DMS 273 (cell line): ENCODE results near the gene CCAR1.
"Not testable (repeated sequence)": the region's sequence is repeated elsewhere in the genome, so short reads cannot be mapped to it uniquely, and the experiment has no call there.

Experiments
- DNase-seq: peaks from one replicate; lab custom pipeline; 2025; ENCODE audit not compliant: unreplicated experiment; lab: John Stamatoyannopoulos, UW

The CCAR1 gene, protein sequence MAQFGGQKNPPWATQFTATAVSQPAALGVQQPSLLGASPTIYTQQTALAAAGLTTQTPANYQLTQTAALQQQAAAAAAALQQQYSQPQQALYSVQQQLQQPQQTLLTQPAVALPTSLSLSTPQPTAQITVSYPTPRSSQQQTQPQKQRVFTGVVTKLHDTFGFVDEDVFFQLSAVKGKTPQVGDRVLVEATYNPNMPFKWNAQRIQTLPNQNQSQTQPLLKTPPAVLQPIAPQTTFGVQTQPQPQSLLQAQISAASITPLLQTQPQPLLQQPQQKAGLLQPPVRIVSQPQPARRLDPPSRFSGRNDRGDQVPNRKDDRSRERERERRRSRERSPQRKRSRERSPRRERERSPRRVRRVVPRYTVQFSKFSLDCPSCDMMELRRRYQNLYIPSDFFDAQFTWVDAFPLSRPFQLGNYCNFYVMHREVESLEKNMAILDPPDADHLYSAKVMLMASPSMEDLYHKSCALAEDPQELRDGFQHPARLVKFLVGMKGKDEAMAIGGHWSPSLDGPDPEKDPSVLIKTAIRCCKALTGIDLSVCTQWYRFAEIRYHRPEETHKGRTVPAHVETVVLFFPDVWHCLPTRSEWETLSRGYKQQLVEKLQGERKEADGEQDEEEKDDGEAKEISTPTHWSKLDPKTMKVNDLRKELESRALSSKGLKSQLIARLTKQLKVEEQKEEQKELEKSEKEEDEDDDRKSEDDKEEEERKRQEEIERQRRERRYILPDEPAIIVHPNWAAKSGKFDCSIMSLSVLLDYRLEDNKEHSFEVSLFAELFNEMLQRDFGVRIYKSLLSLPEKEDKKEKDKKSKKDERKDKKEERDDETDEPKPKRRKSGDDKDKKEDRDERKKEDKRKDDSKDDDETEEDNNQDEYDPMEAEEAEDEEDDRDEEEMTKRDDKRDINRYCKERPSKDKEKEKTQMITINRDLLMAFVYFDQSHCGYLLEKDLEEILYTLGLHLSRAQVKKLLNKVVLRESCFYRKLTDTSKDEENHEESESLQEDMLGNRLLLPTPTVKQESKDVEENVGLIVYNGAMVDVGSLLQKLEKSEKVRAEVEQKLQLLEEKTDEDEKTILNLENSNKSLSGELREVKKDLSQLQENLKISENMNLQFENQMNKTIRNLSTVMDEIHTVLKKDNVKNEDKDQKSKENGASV

DNA sequence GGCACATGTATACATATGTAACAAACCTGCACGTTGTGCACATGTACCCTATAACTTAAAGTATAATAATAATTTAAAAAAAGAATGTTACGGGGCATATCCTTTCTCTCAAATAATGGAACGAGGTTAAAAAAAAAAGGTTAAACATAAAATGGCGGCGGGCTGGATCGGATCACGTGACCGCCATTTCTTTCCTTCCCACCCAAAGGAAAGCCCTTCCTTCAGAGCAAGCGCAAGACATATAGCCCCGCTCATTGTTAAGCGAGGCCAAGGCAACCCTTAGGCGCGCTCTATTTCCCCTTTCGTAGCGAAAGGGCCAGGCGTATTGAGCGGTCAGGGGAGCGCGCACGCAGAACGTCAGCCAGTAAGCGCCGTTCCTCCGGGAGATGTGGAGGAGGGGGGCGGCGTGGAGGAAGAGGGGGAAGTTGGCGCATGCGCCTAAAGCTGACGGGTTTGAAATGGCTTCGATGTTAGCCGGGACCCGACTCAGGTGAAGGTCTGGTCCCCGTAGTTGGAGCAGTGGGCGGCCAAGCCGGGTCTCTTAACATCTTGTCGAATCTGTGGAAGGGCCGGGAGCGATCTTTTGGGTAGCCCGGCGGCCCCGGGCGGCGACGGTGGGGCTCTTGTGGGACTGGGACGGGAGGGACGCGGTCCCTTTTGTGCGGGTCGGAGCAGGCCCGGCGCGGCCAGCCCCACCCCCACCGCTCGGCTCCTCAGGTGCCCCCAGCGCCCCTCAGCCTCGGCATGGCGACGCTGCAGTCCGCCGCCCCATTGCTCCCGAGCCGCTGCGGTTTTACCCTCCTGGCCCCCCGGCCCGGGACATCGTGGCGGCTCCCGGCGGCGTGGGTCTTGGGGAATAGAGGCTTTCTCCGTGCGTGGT lies at the start of gene CCAR1:
CCAR1 (plus strand) TSS at position 447 of the 880 bp plus-strand sequence. CDS start 1,266 bp downstream, outside the sequence.
- peak; percentile 99 for DNase-seq

DNA sequence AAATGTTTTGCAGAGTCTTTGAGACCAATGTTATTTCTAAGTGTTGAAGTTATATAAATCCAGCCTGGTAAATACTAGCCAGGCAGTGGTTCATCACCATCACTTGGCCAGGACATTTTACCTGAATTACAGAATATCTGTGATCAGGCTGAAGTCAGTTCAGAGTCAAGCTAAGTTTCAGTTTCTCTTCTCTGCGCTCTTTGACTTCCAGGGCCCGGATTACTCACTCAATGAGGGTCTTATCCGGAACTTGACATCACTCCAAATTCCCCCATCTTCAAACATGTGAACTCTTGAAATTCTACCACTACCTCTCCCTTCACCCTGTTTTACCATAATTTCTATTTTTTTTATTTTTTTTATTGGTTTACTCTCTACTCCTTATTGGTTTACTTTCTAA lies 36.6 kb upstream of the CCAR1 start:
- no peak for DNase-seq

DNA sequence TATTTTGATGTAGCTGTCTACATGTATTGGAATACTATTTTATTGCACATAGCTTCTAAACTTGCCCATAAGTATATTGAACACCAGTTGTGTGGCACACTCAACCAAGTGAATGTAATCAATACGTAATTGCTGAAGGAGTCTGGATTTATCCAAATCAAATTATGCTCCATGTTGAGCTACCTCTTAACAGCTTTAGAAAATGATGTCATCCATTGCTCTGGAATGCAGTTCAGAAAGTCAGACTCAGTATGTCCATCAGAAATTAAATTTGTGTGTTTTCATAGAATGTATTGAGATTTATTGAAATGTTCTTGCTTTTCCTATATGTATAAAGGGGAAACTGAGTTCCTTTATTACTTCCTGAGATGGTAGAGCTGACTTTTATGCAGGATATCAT lies 25.0 kb upstream of the CCAR1 start:
- no peak for DNase-seq

DNA sequence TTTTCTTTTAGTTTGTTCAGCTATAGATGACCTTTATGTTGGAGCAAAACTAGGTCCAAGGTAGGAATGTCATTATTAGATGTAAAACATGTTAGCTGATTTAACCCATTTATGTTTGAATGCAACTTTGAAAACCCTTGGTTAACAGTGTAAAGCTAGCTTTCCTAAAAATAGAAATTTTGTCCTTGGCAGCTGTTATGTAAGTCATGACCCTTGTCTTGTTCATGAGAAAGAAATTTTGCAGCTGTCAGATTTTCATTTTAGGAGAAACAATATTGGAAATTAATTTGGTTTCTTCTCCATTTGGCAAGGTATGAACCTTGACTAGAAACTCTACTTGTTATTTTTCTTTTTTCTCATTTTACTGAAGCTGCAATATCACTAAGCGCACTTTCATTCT lies 23.9 kb upstream of the CCAR1 start:
- DNase-seq: no peak

DNA sequence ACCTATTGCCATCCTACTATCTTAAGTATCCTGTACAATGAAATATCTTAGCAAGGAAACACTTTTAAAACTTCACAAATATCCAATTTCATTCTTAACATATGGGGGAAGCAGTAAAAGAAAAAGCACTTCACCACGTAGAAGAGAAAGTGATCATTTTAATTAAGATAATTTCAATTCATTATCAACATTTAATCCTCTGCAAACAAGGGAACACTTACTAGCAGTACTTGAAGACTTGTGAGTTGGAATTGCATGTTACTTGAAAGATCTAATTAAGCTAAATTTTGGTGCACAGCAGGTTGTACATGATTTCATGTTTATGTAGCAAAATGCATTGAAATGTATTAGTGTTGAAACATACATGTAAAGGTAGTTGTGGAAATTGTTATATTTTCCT lies 20.8 kb upstream of the CCAR1 start:
- no peak for DNase-seq

DNA sequence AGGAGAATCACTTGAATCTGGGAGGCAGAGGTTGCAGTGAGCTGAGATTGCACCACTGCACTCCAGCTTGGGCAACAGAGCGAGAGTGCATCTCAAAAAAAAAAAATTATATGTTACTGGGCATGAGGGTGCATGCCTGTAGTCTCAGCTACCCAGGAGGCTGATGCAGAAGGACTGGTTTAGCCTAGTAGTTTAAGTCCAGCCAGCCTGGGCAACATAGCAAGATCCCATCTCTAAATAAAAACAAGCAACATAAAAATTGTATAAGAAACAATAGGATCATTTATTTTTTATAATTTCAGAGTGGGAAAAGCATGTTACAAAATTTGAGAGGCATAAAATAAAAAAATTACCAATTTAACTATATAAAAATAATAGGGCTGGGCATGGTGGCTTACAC lies 15.5 kb upstream of the CCAR1 start:
- no peak for DNase-seq

DNA sequence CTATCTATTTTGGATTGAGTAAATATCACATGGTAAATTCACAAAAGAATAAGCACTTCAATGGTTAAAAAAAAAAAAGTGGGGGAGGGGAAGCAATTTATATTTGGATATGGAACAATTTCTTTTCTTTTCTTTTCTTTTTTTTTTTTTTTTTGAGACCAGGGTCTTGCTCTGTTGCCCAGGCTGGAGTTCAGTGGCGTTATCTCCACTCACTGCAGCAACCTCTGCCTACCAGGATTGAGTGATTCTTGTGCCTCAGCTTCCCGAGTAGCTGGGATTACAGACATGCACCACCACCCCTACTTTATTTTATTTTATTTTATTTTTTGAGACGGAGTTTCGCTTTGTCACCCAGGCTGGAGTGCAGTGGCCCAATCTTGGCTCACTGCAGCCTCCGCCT lies 12.1 kb upstream of the CCAR1 start:
- DNase-seq: not testable (repeated sequence)

DNA sequence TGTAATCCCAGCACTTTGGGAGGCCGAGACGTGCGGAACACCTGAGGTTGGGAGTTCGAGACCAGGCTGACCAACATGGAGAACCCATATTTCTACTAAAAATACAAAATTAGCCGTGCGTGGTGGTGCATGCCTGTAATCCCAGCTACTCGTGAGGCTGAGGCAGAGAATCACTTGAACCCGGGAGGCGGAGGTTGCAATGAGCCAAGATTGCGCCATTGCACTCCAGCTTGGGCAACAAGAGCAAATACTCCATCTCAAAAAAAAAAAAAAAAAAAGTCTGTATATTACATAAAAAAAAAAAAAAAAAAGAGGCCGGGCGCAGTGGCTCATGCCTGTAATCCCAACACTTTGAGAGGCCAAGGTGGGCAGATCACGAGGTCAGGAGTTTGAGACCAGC lies 8.0 kb upstream of the CCAR1 start:
- DNase-seq: not testable (repeated sequence)

DNA sequence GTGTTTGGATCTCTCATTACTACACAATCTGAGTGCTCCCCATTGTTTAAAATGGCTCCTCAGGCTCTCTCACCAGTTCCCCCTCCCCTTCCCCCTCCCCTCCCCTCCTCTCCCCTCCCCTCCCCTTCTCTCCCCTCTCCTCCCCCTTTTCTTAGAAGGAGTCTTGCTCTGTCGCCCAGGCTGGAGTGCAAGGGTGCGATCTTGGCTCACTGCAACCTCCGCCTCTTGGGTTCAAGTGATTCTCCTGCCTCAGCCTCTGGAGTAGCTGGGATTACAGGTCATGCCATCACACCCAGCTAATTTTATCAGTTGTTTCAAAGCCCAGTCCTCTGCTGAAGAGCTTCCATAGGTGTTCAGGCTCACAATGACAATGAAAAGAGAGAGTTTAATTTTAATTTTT lies 3.6 kb upstream of the CCAR1 start:
- no peak for DNase-seq

DNA sequence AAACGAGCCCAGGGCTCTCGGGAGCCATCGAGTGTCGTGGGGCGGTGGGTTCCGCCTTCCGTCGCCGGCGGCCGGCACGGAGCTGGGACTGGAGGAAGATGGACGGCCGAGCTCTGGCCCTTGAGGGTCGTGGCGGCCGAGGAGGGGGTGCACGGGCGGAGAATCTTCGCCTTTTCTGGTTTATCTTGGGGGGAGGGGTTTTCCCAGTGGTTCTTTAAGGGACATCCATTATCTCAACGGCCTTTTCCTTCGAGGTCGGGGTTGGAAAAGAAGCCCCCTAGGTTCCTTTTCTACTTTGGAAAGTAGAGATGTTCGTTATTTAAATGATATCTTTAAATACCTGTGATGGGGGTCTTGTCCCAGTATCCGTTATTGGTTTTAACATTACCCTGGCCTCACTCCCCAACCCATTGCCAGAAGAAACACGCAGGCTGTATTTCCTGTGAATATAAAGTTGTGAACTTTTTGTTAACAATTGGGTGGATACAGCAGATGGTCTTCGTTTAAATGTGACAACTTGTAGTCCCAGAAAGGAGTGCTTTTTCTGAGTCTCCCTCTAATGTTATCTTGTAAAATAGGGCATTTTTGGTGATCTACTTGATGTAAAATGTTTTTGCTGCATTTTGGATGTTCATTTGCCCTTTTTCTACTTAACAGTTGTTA lies 765 bp downstream of the CCAR1 start:
- peak; percentile 29 for DNase-seq

DNA sequence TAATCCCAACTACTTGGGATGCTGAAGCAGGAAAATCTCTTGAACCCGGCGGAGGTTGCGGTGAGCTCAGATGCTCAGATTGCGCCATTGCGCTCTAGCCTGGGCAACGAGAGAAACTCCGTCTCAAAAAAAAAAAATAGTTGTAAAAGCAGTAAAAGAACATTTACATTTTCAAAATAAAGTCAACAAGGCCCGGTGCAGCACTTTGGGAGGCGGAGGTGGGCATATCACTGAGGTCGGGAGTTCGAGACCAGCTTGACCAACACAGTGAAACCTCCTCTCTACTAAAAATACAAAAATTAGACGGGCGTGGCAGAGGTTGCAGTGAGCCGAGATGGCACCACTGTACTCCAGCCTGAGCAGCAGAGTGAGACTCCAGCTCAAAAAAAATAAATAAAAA lies 4.0 kb downstream of the CCAR1 start:
- no peak for DNase-seq

DNA sequence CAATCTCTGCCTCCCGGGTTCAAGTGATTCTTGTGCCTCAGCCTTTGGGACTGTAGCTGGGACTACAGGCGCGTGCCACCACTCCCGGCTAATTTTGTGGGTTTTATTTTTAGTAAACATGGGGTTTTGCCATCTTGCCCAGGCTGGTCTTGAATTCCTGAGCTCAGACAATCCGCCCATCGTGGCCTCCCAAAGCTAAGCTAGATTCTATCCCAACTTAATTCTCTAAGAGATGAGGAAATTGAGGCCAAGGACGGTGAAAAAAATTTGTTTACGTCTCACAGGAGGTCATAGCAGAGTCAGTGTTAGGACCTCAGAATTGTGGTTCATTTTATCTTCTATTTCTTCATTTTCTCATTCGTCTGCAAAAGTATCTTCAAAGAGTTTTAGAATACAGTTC lies 6.1 kb downstream of the CCAR1 start:
- DNase-seq: no peak

DNA sequence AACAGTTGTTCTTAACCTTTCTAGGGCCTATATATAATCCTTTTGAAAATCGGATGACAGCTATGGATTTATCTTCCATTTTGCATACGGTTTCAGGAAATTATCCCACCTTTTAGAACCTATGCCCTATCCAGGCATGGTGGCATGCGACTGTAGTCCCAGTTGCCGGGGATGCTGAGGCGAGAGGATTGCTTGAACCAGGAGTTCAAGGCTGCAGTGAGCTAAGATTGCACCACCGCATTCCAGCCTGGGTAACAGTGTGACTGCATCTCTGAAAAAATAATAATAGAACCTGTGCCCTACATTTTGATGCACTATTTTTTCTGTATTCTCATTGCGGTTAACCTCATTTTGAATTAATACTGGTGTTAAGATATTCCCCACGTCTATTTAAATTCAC lies 11.6 kb downstream of the CCAR1 start:
- no peak for DNase-seq

DNA sequence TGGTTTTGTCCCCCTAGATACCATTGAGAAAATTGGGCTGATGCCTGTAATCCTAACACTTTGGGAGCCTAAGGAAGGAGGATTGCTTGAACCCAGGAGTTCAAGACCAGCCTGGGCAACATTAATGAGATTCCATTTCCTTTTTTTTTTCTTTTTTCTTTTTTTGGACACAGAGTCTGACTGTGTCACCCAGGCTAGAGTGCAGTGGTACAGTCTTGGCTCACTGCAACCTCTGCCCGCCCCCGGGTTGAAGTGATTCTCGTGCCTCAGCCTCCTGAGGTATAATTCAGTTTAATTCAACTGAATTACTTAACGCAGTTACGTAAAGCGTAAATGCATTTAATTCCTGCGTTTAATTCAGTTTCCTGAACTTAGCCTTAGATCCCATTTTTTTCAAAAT lies 13.3 kb downstream of the CCAR1 start:
- no peak for DNase-seq

DNA sequence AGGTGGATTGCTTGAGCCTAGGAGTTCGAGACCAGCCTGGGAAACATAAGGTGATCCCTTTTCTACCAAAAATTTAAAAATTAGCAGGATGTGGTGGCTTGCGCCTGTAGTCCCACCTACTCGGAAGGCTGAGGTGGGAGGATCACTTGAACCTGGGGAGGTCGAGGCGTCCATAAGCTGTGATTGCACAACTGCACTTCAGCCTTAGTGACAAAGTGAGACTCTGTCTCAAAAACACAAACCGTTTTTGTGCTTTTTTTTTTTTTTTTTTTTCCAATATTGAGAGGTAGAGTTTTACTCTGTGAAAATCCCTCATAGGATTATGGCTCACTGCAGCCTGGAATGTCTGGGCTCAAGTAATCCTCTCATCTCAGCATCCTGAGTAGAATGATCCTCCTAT lies 14.1 kb downstream of the CCAR1 start:
- DNase-seq: no peak

DNA sequence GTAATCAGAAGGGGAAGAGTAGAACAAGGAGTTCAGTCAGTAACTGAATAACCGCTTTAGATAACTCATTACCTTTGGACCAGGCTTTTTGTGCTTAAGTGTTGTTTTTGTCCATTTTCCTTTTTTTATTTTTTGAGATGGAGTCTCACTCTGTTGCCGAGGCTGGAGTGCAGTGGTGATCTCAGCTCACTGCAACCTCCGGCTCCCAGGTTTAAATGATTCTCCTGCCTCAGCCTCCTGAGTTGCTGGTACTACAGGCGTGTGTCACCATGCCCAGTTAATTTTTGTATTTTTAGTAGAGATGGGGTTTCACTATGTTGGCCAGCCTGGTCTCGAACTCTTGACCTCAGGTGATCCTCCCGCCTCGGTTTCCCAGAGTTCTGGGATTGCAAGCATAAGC lies 14.7 kb downstream of the CCAR1 start:
- not testable (repeated sequence) for DNase-seq

DNA sequence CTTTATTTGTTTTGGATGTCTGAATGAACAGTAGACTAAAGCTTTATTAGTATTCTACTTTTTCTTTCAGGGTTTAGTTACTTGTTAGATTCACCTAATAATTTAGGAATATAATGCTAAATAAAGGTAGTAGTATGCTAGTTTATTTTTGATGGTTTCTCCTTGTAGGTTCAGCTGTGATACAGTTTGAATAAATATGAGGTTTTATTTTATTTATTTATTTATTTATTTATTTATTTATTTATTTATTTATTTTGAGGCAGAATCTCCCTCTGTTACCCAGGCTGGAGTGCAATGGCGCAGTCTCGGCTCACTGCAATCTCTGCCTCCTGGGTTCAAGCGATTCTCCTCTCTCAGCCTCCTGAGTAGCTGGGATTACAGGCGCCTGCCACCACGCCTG lies 19.6 kb downstream of the CCAR1 start:
- DNase-seq: not testable (repeated sequence)

DNA sequence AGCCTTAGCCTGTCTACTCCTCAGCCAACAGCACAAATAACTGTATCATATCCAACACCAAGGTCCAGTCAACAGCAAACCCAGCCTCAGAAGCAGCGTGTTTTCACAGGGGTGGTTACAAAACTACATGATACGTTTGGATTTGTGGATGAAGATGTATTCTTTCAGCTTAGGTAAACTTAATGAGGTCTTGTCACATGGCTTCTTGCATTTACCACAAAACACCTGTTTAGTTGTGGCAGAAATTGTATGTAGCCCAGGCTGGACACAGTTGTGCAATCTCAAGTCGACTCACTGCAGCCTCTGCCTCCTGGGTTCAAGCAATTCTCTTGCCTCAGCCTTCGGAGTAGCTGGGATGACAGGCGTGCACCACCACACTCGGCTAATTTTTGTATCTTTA lies 21.4 kb downstream of the CCAR1 start:
- DNase-seq: no peak

DNA sequence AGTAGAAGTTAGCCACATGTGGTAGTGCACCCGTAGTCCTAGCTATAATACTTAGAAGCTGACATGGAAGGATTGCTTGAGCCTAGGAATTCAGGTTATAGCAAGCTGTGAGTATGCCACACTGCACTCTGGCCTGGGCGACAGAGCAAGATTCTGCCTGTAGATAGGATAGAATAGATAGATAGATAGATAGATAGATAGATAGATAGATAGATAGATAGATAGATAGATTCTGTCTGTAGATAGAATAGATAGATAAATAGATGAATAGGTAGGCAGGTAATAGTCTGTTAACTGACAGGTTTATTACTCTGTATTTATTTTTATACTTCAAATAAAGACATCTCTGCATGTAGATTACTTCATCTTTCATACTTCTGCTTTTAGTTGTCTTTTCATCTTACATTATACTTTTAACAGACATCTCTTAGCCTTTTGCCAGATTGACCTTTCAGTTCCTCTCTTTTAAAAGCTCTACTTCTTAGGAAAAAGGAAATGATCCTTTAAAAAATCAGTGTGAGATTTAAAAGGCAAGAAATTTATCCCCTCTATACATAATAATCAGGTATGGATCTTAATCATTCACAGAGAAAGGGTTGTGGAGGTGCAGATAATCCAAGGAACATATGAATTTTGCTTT lies 31.8 kb downstream of the CCAR1 start:
- DNase-seq: no peak

DNA sequence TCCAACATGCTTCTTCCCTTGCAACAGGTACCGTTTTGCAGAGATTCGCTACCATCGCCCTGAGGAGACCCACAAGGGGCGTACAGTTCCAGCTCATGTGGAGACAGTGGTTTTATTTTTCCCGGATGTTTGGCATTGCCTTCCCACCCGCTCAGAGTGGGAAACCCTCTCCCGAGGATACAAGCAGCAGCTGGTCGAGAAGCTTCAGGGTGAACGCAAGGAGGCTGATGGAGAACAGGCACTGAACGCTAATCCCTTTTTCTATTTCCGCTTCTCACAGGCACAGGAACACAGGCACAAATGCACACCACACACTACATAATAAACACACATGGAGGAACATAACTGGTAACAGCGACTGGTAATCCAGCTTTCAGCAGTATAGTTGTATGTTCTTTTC lies 35.2 kb downstream of the CCAR1 start:
- DNase-seq: no peak
